ENCODE data around the gene MCC. TPM values are rescaled to one million over a fixed set of nuclear protein-coding genes. Genes with fewer than 3 reads are reported as not detected.

MCC gene
- total and polyA plus RNA-seq, 12 donors, result 4.2 to 34.1 (median 25.2) TPM

DNA sequence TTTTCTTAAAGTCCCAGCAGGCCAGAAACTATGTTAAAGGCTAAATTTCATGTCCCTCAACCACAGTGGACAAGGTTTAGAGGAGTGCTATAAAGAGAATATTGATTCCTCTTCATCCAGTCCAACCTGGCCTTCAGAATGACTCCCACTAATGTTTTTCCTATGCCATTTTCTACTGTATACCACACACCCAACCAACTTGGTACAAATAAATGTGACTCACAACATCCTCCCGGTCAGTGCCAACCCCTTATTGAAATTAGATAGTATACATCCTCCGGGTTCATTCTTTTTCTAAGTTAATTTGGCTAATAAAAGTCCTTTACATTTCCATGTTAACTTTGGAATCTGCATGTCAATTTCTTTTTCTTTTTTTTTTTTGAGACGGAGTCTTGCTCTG, 268.6 kb downstream of the MCC start:
- TF ChIP-seq, protein P1, sequence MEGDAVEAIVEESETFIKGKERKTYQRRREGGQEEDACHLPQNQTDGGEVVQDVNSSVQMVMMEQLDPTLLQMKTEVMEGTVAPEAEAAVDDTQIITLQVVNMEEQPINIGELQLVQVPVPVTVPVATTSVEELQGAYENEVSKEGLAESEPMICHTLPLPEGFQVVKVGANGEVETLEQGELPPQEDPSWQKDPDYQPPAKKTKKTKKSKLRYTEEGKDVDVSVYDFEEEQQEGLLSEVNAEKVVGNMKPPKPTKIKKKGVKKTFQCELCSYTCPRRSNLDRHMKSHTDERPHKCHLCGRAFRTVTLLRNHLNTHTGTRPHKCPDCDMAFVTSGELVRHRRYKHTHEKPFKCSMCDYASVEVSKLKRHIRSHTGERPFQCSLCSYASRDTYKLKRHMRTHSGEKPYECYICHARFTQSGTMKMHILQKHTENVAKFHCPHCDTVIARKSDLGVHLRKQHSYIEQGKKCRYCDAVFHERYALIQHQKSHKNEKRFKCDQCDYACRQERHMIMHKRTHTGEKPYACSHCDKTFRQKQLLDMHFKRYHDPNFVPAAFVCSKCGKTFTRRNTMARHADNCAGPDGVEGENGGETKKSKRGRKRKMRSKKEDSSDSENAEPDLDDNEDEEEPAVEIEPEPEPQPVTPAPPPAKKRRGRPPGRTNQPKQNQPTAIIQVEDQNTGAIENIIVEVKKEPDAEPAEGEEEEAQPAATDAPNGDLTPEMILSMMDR (IDR thresholded peaks at IDR 0.05), result no peak
- no peaks in the 10 kb centered on the region for H3K36me3 ChIP-seq
- no peaks in the 10 kb centered on the region for H3K9me3 ChIP-seq
- WGBS, 2 donors, result 84 to 85% methylated on average over 2 to 3 of the region's 3 CpGs
- no peaks in the 10 kb centered on the region for H3K27me3 ChIP-seq
- intact Hi-C loops (cut with DNase I), result loop anchor here in 6 of 10 donors (5.0 to 10.0 kb wide), 2 partner anchors 73 to 75 kb away; no protein-coding TSS in a partner anchor
- DNase-seq, result no peak
- H3K4me3 ChIP-seq, result no peak overlapping the region
- peaks cover 6 to 93% (median 49%) of the 10 kb centered on the region in 9 donors for H3K4me1 ChIP-seq
- peak overlapping the region in 9 of 10 donors; percentile 57 to 88 (median 81) for H3K27ac ChIP-seq
- ATAC-seq, result no peak

DNA sequence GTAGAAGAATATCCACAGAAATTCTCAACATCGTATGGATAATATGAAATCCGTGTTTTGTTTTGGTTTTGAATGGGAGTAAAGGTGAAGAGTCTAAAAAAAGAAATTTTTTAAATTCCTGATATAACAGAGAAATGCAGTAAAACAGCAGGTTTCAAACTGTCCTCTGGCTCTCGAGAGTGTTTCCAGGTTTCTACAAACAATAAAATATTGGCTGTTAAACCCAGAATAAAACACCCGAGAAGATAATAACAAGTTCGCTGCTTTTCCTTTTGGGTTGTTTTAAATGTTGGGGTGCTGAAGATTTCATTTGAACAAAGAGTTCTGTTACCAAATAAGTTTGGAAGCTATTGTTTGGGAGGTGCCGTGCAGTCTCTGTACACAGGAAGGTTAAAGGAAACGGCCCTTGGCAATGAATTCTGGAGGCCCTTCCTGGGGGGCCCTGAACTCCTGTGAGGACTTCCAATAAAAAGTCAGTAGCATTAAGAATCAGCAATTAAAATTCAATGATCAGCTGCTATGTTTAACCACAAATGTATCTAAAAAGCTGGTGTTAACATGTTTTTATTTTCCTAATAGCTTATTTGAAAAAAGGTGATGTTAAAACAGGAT, 269.2 kb downstream of the MCC start:
- 29 to 35% methylated on average over 7 of the region's 7 CpGs for WGBS, 2 donors
- peaks cover 6 to 92% (median 49%) of the 10 kb centered on the region in 9 donors for H3K4me1 ChIP-seq
- no peaks in the 10 kb centered on the region for H3K36me3 ChIP-seq
- TF ChIP-seq, protein P1 (IDR thresholded peaks at IDR 0.05), result no peak
- intact Hi-C loops (cut with DNase I), result loop anchor here in 6 of 10 donors (5.0 to 10.0 kb wide), 2 partner anchors 73 to 76 kb away; no protein-coding TSS in a partner anchor
- no peaks in the 10 kb centered on the region for H3K9me3 ChIP-seq
- DNase-seq (peak in 1 of 2 donors; percentile 42), ATAC-seq (peak in 6 of 8 donors; percentile 50 to 77 (median 60))
- peak overlapping the region in 6 of 10 donors; percentile 2 to 32 (median 27) for H3K4me3 ChIP-seq
- peak overlapping the region; percentile 47 to 88 (median 80) for H3K27ac ChIP-seq
- H3K27me3 ChIP-seq, result no peaks in the 10 kb centered on the region

DNA sequence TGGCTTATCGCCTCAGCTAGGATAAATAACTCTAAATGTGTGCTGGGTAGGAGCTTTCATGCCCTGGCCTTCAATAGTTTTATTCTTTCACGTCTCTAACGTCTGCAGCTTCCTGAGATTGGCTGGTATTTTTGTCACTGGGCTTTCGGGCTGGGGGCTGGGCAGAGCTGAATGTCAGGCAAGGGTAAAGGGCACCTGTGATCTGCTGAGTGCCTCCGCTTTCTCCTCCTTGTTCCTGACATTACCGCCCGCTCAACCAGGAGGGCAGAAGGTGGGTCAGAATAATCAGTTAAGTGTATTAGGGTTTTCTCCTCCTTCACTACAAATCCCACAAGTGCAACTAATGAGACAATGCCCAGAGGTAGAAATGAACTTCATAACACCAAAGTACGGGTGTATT, 270.1 kb downstream of the MCC start:
- peak overlapping the region in 8 of 10 donors; percentile 2 to 32 (median 18) for H3K4me3 ChIP-seq

DNA sequence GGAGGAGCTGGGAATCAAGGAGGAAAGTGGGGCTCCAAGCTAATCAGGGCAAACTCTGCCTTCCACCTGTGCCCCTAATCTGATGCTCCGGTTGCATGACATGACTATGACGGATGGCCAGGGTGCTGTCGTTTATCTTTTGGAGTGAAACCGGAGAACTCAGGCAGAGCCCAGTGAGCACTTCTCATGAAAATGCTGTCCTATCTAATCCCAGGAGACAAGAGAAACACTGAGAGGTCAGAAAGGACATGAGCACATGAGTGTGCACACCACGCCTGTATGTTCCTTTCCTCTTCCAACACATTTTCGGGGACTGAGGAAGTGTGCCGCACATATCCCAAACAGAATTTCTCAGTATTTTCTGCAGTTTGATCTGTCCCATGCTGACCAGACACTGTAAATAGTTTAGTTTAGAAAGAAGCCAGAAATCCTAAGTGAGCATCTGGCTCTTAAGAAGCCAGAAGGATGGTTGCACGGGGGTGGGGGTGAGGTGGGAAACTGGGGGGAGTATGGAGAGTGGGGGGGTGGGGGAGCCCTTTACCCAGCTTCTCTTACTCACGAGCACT, 270.6 kb downstream of the MCC start:
- TF ChIP-seq, protein P1 (IDR thresholded peaks at IDR 0.05), result no peak
- H3K36me3 ChIP-seq, result no peaks in the 10 kb centered on the region
- H3K9me3 ChIP-seq, result no peaks in the 10 kb centered on the region
- H3K4me1 ChIP-seq, result peaks cover 11 to 92% (median 54%) of the 10 kb centered on the region in 9 donors
- ATAC-seq, result peak; percentile 52 to 82 (median 66)
- no peak for DNase-seq
- intact Hi-C loops (cut with DNase I), result loop anchor here in 6 of 10 donors (5.0 to 10.0 kb wide), 2 partner anchors 75 to 77 kb away; no protein-coding TSS in a partner anchor
- WGBS, 2 donors, result 11 to 26% methylated on average over 9 of the region's 9 CpGs
- H3K27ac ChIP-seq, result peak overlapping the region; percentile 47 to 88 (median 80)
- H3K4me3 ChIP-seq, result peak overlapping the region in 8 of 10 donors; percentile 2 to 32 (median 18)
- H3K27me3 ChIP-seq, result no peaks in the 10 kb centered on the region

More for the DNA sequence above, 270.1 kb downstream of the MCC start:
- WGBS, 2 donors, result 26 to 36% methylated on average over 8 of the region's 8 CpGs
- intact Hi-C loops (cut with DNase I), result loop anchor here in 6 of 10 donors (5.0 to 10.0 kb wide), 2 partner anchors 74 to 77 kb away; no protein-coding TSS in a partner anchor
- H3K36me3 ChIP-seq, result no peaks in the 10 kb centered on the region
- peak; percentile 53 to 69 for DNase-seq
- ATAC-seq, result peak; percentile 69 to 88 (median 86)
- H3K27me3 ChIP-seq, result no peaks in the 10 kb centered on the region
- H3K27ac ChIP-seq, result peak overlapping the region; percentile 47 to 88 (median 80)
- no peaks in the 10 kb centered on the region for H3K9me3 ChIP-seq
- H3K4me1 ChIP-seq, result peaks cover 8 to 92% (median 49%) of the 10 kb centered on the region in 9 donors
- TF ChIP-seq, protein P1 (IDR thresholded peaks at IDR 0.05), result no peak

All from heart right ventricle (tissue), 16 donors.